RKO (cell line): ENCODE measurements around the gene AGK.

ENCODE experiments used
- DNase-seq: peaks from one replicate; pipeline ENCODE4 v3.0.0-alpha.2; 2016; ENCODE audit warnings: low spot score

Gene AGK

GRCh38 chr7:141704741-141705140 is 153.5 kb downstream of the AGK start:
- DNase-seq = peak; percentile 30
